Spleen (tissue), 7 donors: ENCODE results near the gene NEAT1.

Experiments used
- CTCF ChIP-seq, 11 experiments: fragments of 200-600 bp in 7 of 11; fragments of 450-650 bp in 4 of 11; sonication (generic) in 4 of 11; IDR thresholded peaks in 8 of 11; conservative IDR thresholded peaks in 3 of 11; 1 replicate in 7 of 11; 2 replicates in 4 of 11; pipeline versions ENCODE4 v1.4.0 to v1.8.0; 2016 to 2021; ENCODE audit warnings: antibody characterized with exemption in 11 of 11, inconsistent platforms in 4 of 11, mild to moderate bottlenecking in 1 of 11
- POLR2A ChIP-seq, 3 donors: fragments of 450-650 bp; IDR thresholded peaks; one replicate each; pipeline ENCODE4 v1.5.1; 2017; ENCODE audit warnings: antibody characterized with exemption in 3 of 3, mild to moderate bottlenecking in 1 of 3
- POLR2AphosphoS5 ChIP-seq, 3 donors: sonication (generic); formaldehyde crosslinking; IDR thresholded peaks; one replicate each; pipeline ENCODE4 v1.5.1; 2017; ENCODE audit warnings: antibody characterized with exemption in 3 of 3
- donor health status: DM: no; HTN: no; CAD: no; lungs with moderate emphysema.
- donor health status: DM: no; HTN: no; CAD: no.
- donor health status: DM: no; HTN: no; CAD: no.

DNA sequence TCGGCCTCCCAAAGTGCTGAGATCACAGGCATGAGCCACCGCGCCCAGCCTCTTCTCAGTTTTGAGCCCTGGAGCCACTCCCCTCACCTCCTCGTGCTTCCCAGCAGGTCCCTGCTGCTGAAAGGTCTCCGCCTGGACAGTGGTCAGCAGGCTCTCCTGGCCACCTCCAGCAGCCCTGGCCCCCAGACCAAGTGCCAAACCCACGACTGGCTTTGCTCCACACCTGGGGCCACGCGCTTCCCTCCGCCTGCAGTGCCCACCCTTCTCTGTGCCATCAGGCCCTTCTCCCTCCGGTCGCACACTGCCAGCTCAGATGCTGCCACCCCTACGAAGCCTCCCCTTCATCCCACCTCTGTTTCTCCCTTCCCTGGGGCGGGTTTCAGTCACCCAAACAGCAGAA lies 23.3 kb upstream of the NEAT1 start:
- TF ChIP-seq POLR2A (IDR thresholded peaks at IDR 0.05) (no peak), CTCF (IDR thresholded peaks at IDR 0.05 in 8 of 11, conservative IDR thresholded peaks at IDR 0.05 in 3 of 11) (no peak), POLR2AphosphoS5 (IDR thresholded peaks at IDR 0.05) (peak in 1 of 3 donors; percentile 34)
